Gastroesophageal sphincter (tissue), 4 donors: ENCODE results near the gene MRPL50. TPM values are rescaled to one million over a fixed set of nuclear protein-coding genes. Genes with fewer than 3 reads are reported as not detected.
"Not testable (repeated sequence)": the region's sequence is repeated elsewhere in the genome, so short reads cannot be mapped to it uniquely, and the experiment has no call there.

ENCODE experiments used
- ATAC-seq: fragments of 150-250 bp; one replicate; pipeline ENCODE4 v1.9.1; 2016; ENCODE audit warnings: mild to moderate bottlenecking, moderate library complexity
- H3K27ac ChIP-seq, 4 donors: fragments of 200-600 bp; sonication (generic) in 3 of 4; 1 replicate in 3 of 4; 2 replicates in 1 of 4; pipeline ENCODE4 v1.5.1; 2016 to 2019
- H3K27me3 ChIP-seq: fragments of 200-600 bp; sonication (generic); one replicate; pipeline ENCODE4 v1.5.1; 2019
- H3K36me3 ChIP-seq, 2 donors: fragments of 200-600 bp; sonication (generic); one replicate each; pipeline ENCODE4 v1.5.1; 2019; ENCODE audit warnings: control low read depth in 1 of 2
- H3K4me1 ChIP-seq, 3 donors: fragments of 200-600 bp; sonication (generic); 1 replicate in 2 of 3; 2 replicates in 1 of 3; pipeline ENCODE4 v1.5.1; 2016 to 2019; ENCODE audit warnings: control low read depth in 2 of 3
- H3K4me3 ChIP-seq, 2 donors: fragments of 200-600 bp; sonication (generic); one replicate each; pipeline ENCODE4 v1.5.1; 2019; ENCODE audit warnings: mild to moderate bottlenecking in 1 of 2, moderate library complexity in 1 of 2
- H3K9me3 ChIP-seq, 3 donors: fragments of 200-600 bp; sonication (generic); one replicate each; pipeline ENCODE4 v1.5.1; 2017 to 2019; ENCODE audit warnings: control low read depth in 2 of 3
- EP300 ChIP-seq: sonication (generic); formaldehyde crosslinking; IDR thresholded peaks from one replicate; pipeline ENCODE4 v1.6.1; 2017; ENCODE audit warnings: antibody characterized with exemption, mild to moderate bottlenecking
- POLR2A ChIP-seq, 2 donors: fragments of 450-650 bp; IDR thresholded peaks; one replicate each; pipeline ENCODE4 v1.6.1; 2017; ENCODE audit warnings: antibody characterized with exemption in 2 of 2, mild to moderate bottlenecking in 2 of 2, moderate library complexity in 1 of 2
- POLR2AphosphoS5 ChIP-seq: sonication (generic); formaldehyde crosslinking; IDR thresholded peaks from one replicate; pipeline ENCODE4 v1.6.1; 2017; ENCODE audit warnings: antibody characterized with exemption
- WGBS, 2 donors: methylation state at CpG; one replicate each; pipeline ENCODE4 v1.1.5; 2018; ENCODE audit warnings: low coverage in 1 of 2; 5-methylcytosine and 5-hydroxymethylcytosine counted together
- total RNA-seq, 4 donors: library from RNA; depleted of rRNA; stranded (reverse); fragments of >200 nt; gene quantifications; one replicate each; pipeline ENCODE4 v1.1.0, GENCODE V29; 2016
- TF ChIP-seq, protein P1 (sequence below), 4 experiments: fragments of 200-600 bp in 2 of 4; fragments of 450-650 bp in 2 of 4; sonication (generic) in 1 of 4; IDR thresholded peaks; one replicate each; pipeline ENCODE4 v1.5.1; 2017 to 2019; ENCODE audit warnings: antibody characterized with exemption in 4 of 4, mild to moderate bottlenecking in 2 of 4, moderate library complexity in 2 of 4

MRPL50 gene
- total RNA-seq, 4 donors from 2014 or later = 11.3 to 14.8 (median 13.4) TPM

DNA sequence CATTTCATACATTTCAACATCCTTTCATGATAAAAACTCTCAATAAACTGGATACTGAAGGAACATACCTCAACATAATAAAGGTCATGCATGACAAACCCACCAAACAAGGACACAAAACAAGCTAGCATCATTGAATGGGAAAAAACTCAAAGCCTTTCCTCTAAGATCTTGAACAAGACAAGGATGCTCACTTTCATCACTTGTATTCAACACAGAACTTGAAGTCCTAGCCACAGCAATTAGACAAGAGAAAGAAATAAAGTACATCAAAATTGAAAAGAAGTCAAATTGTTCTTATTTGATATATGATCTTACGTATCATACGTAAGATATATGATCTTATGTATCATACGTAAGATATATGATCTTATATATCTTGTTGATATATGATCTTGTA lies 5.3 kb downstream of the MRPL50 start:
- 90 to 100% methylated on average over 2 to 3 of the region's 3 CpGs for WGBS, 2 donors
- no peak overlapping the region for H3K27ac ChIP-seq
- peaks cover 6 to 28% of the 10 kb centered on the region in 2 donors for H3K36me3 ChIP-seq
- no peak overlapping the region for H3K4me3 ChIP-seq
- peaks cover 0 to 27% (median 0%) of the 10 kb centered on the region in 3 donors for H3K4me1 ChIP-seq
- ATAC-seq = no peak
- TF ChIP-seq, protein P1, sequence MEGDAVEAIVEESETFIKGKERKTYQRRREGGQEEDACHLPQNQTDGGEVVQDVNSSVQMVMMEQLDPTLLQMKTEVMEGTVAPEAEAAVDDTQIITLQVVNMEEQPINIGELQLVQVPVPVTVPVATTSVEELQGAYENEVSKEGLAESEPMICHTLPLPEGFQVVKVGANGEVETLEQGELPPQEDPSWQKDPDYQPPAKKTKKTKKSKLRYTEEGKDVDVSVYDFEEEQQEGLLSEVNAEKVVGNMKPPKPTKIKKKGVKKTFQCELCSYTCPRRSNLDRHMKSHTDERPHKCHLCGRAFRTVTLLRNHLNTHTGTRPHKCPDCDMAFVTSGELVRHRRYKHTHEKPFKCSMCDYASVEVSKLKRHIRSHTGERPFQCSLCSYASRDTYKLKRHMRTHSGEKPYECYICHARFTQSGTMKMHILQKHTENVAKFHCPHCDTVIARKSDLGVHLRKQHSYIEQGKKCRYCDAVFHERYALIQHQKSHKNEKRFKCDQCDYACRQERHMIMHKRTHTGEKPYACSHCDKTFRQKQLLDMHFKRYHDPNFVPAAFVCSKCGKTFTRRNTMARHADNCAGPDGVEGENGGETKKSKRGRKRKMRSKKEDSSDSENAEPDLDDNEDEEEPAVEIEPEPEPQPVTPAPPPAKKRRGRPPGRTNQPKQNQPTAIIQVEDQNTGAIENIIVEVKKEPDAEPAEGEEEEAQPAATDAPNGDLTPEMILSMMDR (IDR thresholded peaks at IDR 0.05) = no peak
- TF ChIP-seq EP300 (no peak), POLR2A (IDR thresholded peaks at IDR 0.05) (no peak), POLR2AphosphoS5 (no peak)
- peaks cover 0 to 9% (median 0%) of the 10 kb centered on the region in 3 donors for H3K9me3 ChIP-seq
- no peaks in the 10 kb centered on the region for H3K27me3 ChIP-seq

DNA sequence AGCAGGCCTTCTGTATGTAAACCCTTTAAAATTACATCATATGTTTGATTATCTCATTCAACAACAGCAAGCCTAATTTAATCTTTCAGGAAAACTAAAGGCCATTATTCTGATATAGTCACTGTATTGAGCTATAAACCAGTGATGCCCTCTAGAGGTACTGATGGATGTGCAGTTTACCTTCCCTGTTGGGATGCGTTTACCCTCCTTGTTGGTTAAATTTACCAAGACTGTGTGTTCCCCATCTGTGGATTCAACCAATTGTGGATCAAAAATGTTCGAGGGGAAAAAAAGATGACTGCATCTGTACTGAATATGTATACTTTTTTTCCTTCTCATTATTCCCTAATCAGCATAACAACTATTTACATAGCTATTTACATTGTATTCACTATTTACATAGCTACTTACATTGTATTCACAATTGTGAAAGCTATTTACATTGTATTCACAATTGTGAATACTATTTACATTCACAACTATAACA lies 9.9 kb downstream of the MRPL50 start:
- WGBS, 2 donors = 80 to 85% methylated on average over 1 to 2 of the region's 2 CpGs
- TF ChIP-seq EP300 (no peak), POLR2AphosphoS5 (no peak), POLR2A (IDR thresholded peaks at IDR 0.05) (no peak)
- TF ChIP-seq, protein P1 (IDR thresholded peaks at IDR 0.05) = no peak
- no peak for ATAC-seq

DNA sequence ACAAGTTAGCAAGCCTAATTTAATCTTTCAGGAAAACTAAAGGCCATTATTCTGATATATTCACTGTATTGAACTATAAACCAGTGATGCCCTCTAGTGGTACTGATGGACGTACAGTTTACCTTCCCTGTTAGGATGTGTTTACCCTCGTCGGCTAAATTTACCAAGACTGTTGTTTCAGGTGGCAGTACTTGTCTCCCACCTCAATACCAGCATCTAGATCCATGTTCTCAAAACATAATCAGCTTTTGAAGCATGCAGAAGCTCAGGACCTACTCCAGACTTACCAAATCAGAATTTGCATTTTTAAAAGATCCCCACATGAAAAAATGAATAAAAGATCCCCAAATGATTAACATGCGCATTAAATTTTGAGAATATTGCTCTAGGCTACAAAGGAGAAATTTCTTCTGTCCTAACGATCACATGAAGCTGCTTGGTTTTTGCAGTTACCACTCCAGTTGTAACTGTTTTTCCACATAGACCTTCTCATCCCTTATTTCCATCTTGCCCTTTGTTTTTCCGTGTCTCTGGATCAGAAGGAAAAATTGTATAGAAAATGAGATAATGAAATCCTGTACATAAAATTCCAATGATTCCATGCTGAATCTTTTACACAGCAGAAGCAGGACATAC lies 10.4 kb downstream of the MRPL50 start:
- peaks cover 0 to 11% (median 0%) of the 10 kb centered on the region in 3 donors for H3K9me3 ChIP-seq
- no peaks in the 10 kb centered on the region for H3K4me1 ChIP-seq
- peaks cover 6 to 28% of the 10 kb centered on the region in 2 donors for H3K36me3 ChIP-seq
- no peak overlapping the region for H3K4me3 ChIP-seq
- ATAC-seq = no peak
- WGBS, 2 donors = 57 to 63% methylated on average over 6 of the region's 6 CpGs
- H3K27ac ChIP-seq = no peak overlapping the region
- H3K27me3 ChIP-seq = no peaks in the 10 kb centered on the region
- no peak for TF ChIP-seq EP300
- no peak for TF ChIP-seq POLR2A (IDR thresholded peaks at IDR 0.05)
- TF ChIP-seq, protein P1 (IDR thresholded peaks at IDR 0.05) = peak in 1 of 4 experiments; percentile 46
- no peak for TF ChIP-seq POLR2AphosphoS5

More for the DNA sequence above, 9.9 kb downstream of the MRPL50 start:
- Histone ChIP-seq H3K27me3 (no peaks in the 10 kb centered on the region), H3K36me3 (peaks cover 6 to 28% of the 10 kb centered on the region in 2 donors), H3K4me1 (no peaks in the 10 kb centered on the region), H3K27ac (no peak overlapping the region), H3K9me3 (peaks cover 0 to 17% (median 0%) of the 10 kb centered on the region in 3 donors), H3K4me3 (no peak overlapping the region)

DNA sequence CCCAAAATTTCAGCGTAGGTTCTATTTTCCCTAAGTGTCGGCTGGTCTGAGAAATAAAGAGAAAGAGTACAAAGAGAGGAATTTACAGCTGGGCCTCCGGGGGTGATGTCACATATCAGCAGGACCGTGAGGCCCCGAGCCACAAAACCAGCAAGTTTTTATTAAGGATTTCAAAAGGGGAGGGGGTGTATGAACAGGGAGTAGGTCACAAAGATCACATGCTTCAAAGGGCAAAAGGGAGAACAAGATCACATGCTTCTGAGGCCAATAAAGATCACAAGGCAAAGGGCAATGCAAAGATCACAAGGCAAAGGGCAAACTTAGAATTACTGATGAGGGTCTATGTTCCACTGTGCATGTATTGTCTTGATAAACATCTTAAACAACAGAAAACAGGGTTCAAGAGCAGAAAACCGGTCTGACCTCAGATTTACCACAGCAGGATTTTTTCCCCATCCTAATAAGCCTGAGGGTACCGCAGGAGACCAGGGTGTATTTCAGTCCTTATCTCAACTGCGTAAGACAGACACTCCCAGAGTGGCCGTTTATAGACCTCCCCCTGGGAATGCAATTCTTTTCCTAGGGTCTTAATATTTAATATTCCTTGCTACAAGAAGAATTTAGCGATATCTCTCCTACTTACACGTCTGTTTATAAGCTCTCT lies 13.4 kb downstream of the MRPL50 start, which contains the start of gene BAAT:
Gene BAAT (minus strand): TSS at position 134 of the 664 bp plus-strand sequence. CDS start 13,602 bp downstream, outside the sequence.
- not testable (repeated sequence) for H3K9me3 ChIP-seq, H3K4me1 ChIP-seq, H3K27ac ChIP-seq, H3K4me3 ChIP-seq, ATAC-seq, H3K27me3 ChIP-seq
- peaks cover 3 to 17% of the 10 kb centered on the region in 2 donors for H3K36me3 ChIP-seq
- 88 to 97% methylated on average over 7 to 11 of the region's 11 CpGs for WGBS, 2 donors

DNA sequence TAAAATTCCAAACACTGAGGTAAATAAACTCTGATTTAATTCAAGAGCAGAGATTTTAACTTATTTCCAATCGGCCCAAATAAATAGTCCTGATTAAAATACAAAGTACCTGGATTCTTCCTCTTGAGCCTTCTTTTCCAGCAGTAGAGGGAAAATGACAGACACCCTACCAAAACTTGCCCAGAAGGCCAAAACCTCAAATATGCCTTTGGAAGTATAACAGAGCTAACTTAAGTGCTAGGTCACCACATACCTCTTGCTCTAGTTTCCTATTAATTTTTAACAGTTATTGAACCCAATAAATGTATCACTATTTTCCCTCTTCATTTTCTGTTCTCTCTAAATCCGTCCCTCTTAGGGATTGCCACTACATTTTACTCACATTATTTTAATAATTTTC lies 15.1 kb downstream of the MRPL50 start:
- TF ChIP-seq EP300 = no peak
- TF ChIP-seq, protein P1 (IDR thresholded peaks at IDR 0.05) = no peak
- WGBS, 2 donors = 92 to 93% methylated on average over 2 of the region's 2 CpGs
- Histone ChIP-seq H3K4me1 (no peaks in the 10 kb centered on the region), H3K27me3 (no peaks in the 10 kb centered on the region), H3K4me3 (no peak overlapping the region), H3K27ac (no peak overlapping the region), H3K36me3 (peaks cover 0 to under 1% of the 10 kb centered on the region in 2 donors), H3K9me3 (peaks cover 0 to 8% (median 0%) of the 10 kb centered on the region in 3 donors)
- no peak for ATAC-seq
